Fibroblast of lung (primary cell): ENCODE data around the gene CYP11A1. TPM values are rescaled to one million over a fixed set of nuclear protein-coding genes. Genes with fewer than 3 reads are reported as not detected.

Source experiments
- DNase-seq, 2 donors: peaks; one replicate each; pipeline versions ENCODE4 v3.0.0 to v3.0.0-alpha.2; 2010; ENCODE audit warnings: low read depth in 2 of 2
- H2AFZ ChIP-seq: 2 replicates; pipeline ENCODE4 v1.5.1; 2012; ENCODE audit warnings: low read length, control low read depth, inconsistent platforms
- H3K27ac ChIP-seq: 2 replicates; pipeline ENCODE4 v1.5.1; 2011; ENCODE audit warnings: low read length, control low read depth; ENCODE audit not compliant: insufficient read depth
- H3K27me3 ChIP-seq: 2 replicates; pipeline ENCODE4 v1.5.1; 2011; ENCODE audit warnings: mild to moderate bottlenecking, low read length; ENCODE audit not compliant: control insufficient read depth, insufficient read depth
- H3K36me3 ChIP-seq: 2 replicates; pipeline ENCODE4 v1.5.1; 2011; ENCODE audit warnings: low read length; ENCODE audit not compliant: control insufficient read depth, insufficient read depth
- H3K4me1 ChIP-seq: 2 replicates; pipeline ENCODE4 v1.5.1; 2011; ENCODE audit warnings: low read length; ENCODE audit not compliant: control insufficient read depth, insufficient read depth; ENCODE audit errors: extremely low read depth
- H3K4me2 ChIP-seq: 2 replicates; pipeline ENCODE4 v1.5.1; 2011; ENCODE audit warnings: low read length, control low read depth; ENCODE audit not compliant: insufficient read depth; ENCODE audit errors: extremely low read depth
- H3K4me3 ChIP-seq, 4 experiments: fragments of 200-600 bp in 1 of 4; sonication (generic) in 1 of 4; replicated peaks in 1 of 4; 2 replicates each; pipeline ENCODE4 v1.5.1; 2011 to 2016; ENCODE audit warnings: low read length in 4 of 4, low read depth in 3 of 4, mild to moderate bottlenecking in 3 of 4, control low read depth in 2 of 4, inconsistent platforms in 1 of 4, mixed read lengths in 1 of 4; ENCODE audit not compliant: insufficient read depth in 1 of 4; ENCODE audit errors: control extremely low read depth in 1 of 4
- H3K79me2 ChIP-seq: 2 replicates; pipeline ENCODE4 v1.5.1; 2012; ENCODE audit warnings: mild to moderate bottlenecking, low read length, inconsistent platforms; ENCODE audit not compliant: control insufficient read depth, insufficient read depth
- H3K9ac ChIP-seq: 2 replicates; pipeline ENCODE4 v1.5.1; 2011; ENCODE audit warnings: mild to moderate bottlenecking, low read length, control low read depth; ENCODE audit not compliant: insufficient read depth
- H3K9me3 ChIP-seq: 2 replicates; pipeline ENCODE4 v1.5.1; 2012; ENCODE audit warnings: low read depth, low read length; ENCODE audit not compliant: control insufficient read depth, insufficient read depth
- H4K20me1 ChIP-seq: 2 replicates; pipeline ENCODE4 v1.5.1; 2011; ENCODE audit warnings: low read length; ENCODE audit not compliant: control insufficient read depth, insufficient read depth; ENCODE audit errors: extremely low read depth
- CTCF ChIP-seq, 2 donors: IDR thresholded peaks in 1 of 2; conservative IDR thresholded peaks in 1 of 2; 1 replicate in 1 of 2; 2 replicates in 1 of 2; pipeline ENCODE4 v1.5.1; 2011 to 2012; ENCODE audit warnings: low read length in 2 of 2, control low read depth in 1 of 2, inconsistent platforms in 1 of 2, low read depth in 1 of 2, mild to moderate bottlenecking in 1 of 2
- EZH2 ChIP-seq: IDR thresholded peaks from 2 replicates; pipeline ENCODE4 v1.5.1; 2012; ENCODE audit warnings: low read length, control low read depth, mild to moderate bottlenecking; ENCODE audit errors: missing control alignments
- polyA plus RNA-seq, 2 donors: library from polyadenylated mRNA; depleted of rRNA in 1 of 2; stranded (reverse) in 1 of 2; unstranded in 1 of 2; fragments of >200 nt; gene quantifications; 2 replicates each; pipeline ENCODE4 v1.2.1, GENCODE V29; 2011 to 2012; ENCODE audit warnings: missing spikeins in 1 of 2
- total RNA-seq: library from RNA; depleted of rRNA; stranded (reverse); fragments of >200 nt; gene quantifications from 2 replicates; pipeline ENCODE4 v1.2.1, GENCODE V29; 2014

Gene CYP11A1
- total and polyA plus RNA-seq, 2 donors (not counting 1 experiment from before 2014, with no cell fraction given): 0.07 to 0.33 TPM

GRCh38 chr15:74332611-74333010 is 34.8 kb downstream of the CYP11A1 start:
- no peak overlapping the region for H3K9ac ChIP-seq
- H4K20me1 ChIP-seq: no peaks in the 10 kb centered on the region
- H3K27ac ChIP-seq: no peak overlapping the region
- no peaks in the 10 kb centered on the region for H3K79me2 ChIP-seq
- no peak for DNase-seq
- no peaks in the 10 kb centered on the region for H3K36me3 ChIP-seq
- no peak overlapping the region for H3K4me3 ChIP-seq
- no peak overlapping the region for H2AFZ ChIP-seq
- H3K4me1 ChIP-seq: no peaks in the 10 kb centered on the region
- no peaks in the 10 kb centered on the region for H3K9me3 ChIP-seq
- peaks cover 4% of the 10 kb centered on the region for H3K27me3 ChIP-seq
- H3K4me2 ChIP-seq: no peak overlapping the region
- TF ChIP-seq EZH2 (no peak), CTCF (conservative IDR thresholded peaks at IDR 0.05 in 1 of 2, IDR thresholded peaks at IDR 0.05 in 1 of 2; ENCODE audit: low read depth in 1 of 2, low read length in 2 of 2) (no peak)

- no peaks in the 10 kb centered on the region for H4K20me1 ChIP-seq
- H3K4me1 ChIP-seq: no peaks in the 10 kb centered on the region
- no peaks in the 10 kb centered on the region for H3K9me3 ChIP-seq
- H3K27ac ChIP-seq: no peak overlapping the region
- H2AFZ ChIP-seq: no peak overlapping the region
- no peak overlapping the region for H3K9ac ChIP-seq
- DNase-seq: no peak
- no peaks in the 10 kb centered on the region for H3K79me2 ChIP-seq
- peaks cover 4% of the 10 kb centered on the region for H3K27me3 ChIP-seq
- no peak for TF ChIP-seq EZH2
- no peak for TF ChIP-seq CTCF (conservative IDR thresholded peaks at IDR 0.05 in 1 of 2, IDR thresholded peaks at IDR 0.05 in 1 of 2; ENCODE audit: low read depth in 1 of 2, low read length in 2 of 2)
- no peak overlapping the region for H3K4me3 ChIP-seq
- H3K4me2 ChIP-seq: no peak overlapping the region
- H3K36me3 ChIP-seq: no peaks in the 10 kb centered on the region
These were observed 35.4 kb downstream of the CYP11A1 start for GRCh38 chr15:74332011-74332410.

GRCh38 chr15:74330861-74331408 is 36.5 kb downstream of the CYP11A1 start:
- Histone ChIP-seq H3K27ac (no peak overlapping the region), H4K20me1 (no peaks in the 10 kb centered on the region), H3K27me3 (peaks cover 4% of the 10 kb centered on the region), H3K4me3 (no peak overlapping the region), H3K36me3 (no peaks in the 10 kb centered on the region), H2AFZ (no peak overlapping the region), H3K9ac (no peak overlapping the region), H3K9me3 (no peaks in the 10 kb centered on the region), H3K4me2 (no peak overlapping the region), H3K4me1 (no peaks in the 10 kb centered on the region), H3K79me2 (no peaks in the 10 kb centered on the region)
- no peak for DNase-seq
- TF ChIP-seq CTCF (conservative IDR thresholded peaks at IDR 0.05 in 1 of 2, IDR thresholded peaks at IDR 0.05 in 1 of 2; ENCODE audit: low read depth in 1 of 2, low read length in 2 of 2) (no peak), EZH2 (no peak)
